HG03571 (cell line): ENCODE measurements around the gene KRTAP10-2.

Experiments
- ATAC-seq: cut with Tn5 transposase; IDR thresholded peaks from one replicate; pipeline ENCODE4 v1.9.1; 2021; ENCODE audit not compliant: unreplicated experiment

Gene KRTAP10-2

GRCh38 chr21:44515359-44516165 is 35.7 kb downstream of the KRTAP10-2 start:
- no peak for ATAC-seq

GRCh38 chr21:44514746-44515358 is 36.5 kb downstream of the KRTAP10-2 start:
- no peak for ATAC-seq

- ATAC-seq: no peak
Measured at GRCh38 chr21:44514218-44514520, 37.1 kb downstream of the KRTAP10-2 start.

- no peak for ATAC-seq
Measured at GRCh38 chr21:44513389-44514217, 37.7 kb downstream of the KRTAP10-2 start.

GRCh38 chr21:44512496-44513388 is 38.6 kb downstream of the KRTAP10-2 start:
- no peak for ATAC-seq

GRCh38 chr21:44511938-44512275 is 39.4 kb downstream of the KRTAP10-2 start:
- no peak for ATAC-seq

- ATAC-seq: no peak
Measured at GRCh38 chr21:44511219-44511937, 39.9 kb downstream of the KRTAP10-2 start.

GRCh38 chr21:44510508-44511218 is 40.6 kb downstream of the KRTAP10-2 start:
- no peak for ATAC-seq

- no peak for ATAC-seq
Measured at GRCh38 chr21:44510109-44510507, 41.2 kb downstream of the KRTAP10-2 start.

- no peak for ATAC-seq
Measured at GRCh38 chr21:44509539-44509938, 41.8 kb downstream of the KRTAP10-2 start.

- ATAC-seq: no peak
Measured at GRCh38 chr21:44508711-44509445, 42.4 kb downstream of the KRTAP10-2 start.

- no peak for ATAC-seq
Measured at GRCh38 chr21:44508426-44508710, 42.9 kb downstream of the KRTAP10-2 start.

- no peak for ATAC-seq
Measured at GRCh38 chr21:44507673-44508425, 43.5 kb downstream of the KRTAP10-2 start.

GRCh38 chr21:44506279-44507255 is 44.7 kb downstream of the KRTAP10-2 start:
- ATAC-seq: no peak

GRCh38 chr21:44505673-44506278 is 45.5 kb downstream of the KRTAP10-2 start:
- ATAC-seq: no peak

- no peak for ATAC-seq
Measured at GRCh38 chr21:44503901-44504399, 47.4 kb downstream of the KRTAP10-2 start.
